ENCODE data around the gene SEC23IP. TPM values are rescaled to one million over a fixed set of nuclear protein-coding genes. Genes with fewer than 3 reads are reported as not detected.

Gene SEC23IP
- total RNA-seq, 1 experiment from 2014 or later: 132 TPM

- ChIA-PET CTCF (no interaction called here), POLR2A (no interaction called here)
- no peak for TF ChIP-seq POLR2AphosphoS5 (IDR thresholded peaks at IDR 0.05; ENCODE audit: low read depth, low read length)
- TF ChIP-seq CTCF (IDR thresholded peaks at IDR 0.05): no peak
- TF ChIP-seq REST (IDR thresholded peaks at IDR 0.05; ENCODE audit: insufficient read depth in 1 of 2, low read depth in 2 of 2, low read length in 1 of 2): no peak
- no peak for TF ChIP-seq TCF7L2 (IDR thresholded peaks at IDR 0.05; ENCODE audit: low read depth, low read length)
- no peak for TF ChIP-seq SIN3A (IDR thresholded peaks at IDR 0.05; ENCODE audit: borderline replicate concordance, insufficient read depth, low read depth, low read length)
- no peak for ATAC-seq
- intact Hi-C loops (cut with micrococcal nuclease; ENCODE audit: unreplicated experiment) (no loop called here), in situ Hi-C loops (cut with HindIII; ENCODE audit: low pct_unique_long_range_greater_than_20kb, low sequenced_read_pairs) (no loop called here)
- Histone ChIP-seq H3K4me1 (ENCODE audit: control insufficient read depth, insufficient read depth, low read length) (0 out of 2 replicates have a peak, but pooled peaks cover 4% of the 10 kb centered on the region), H3K9me3 (ENCODE audit: control insufficient read depth, insufficient read depth, low read depth, low read length) (no peaks in the 10 kb centered on the region), H3K27me3 (ENCODE audit: control insufficient read depth, insufficient read depth, low read length) (no peaks in the 10 kb centered on the region; the same call in 1 of the 2 replicates), H3K36me3 (ENCODE audit: control insufficient read depth, insufficient read depth, low read length) (no peaks in the 10 kb centered on the region), H3K27ac (ENCODE audit: low read length) (no peak overlapping the region), H3K4me3 (ENCODE audit: low read depth in 2 of 2, low read length in 2 of 2) (no peak overlapping the region)
- no peak for DNase-seq (ENCODE audit: low read depth, low spot score)
- no TSS peak for BruUV-seq (replicated peaks)
Measured at GRCh38 chr10:119981826-119982225, 89.3 kb downstream of the SEC23IP start.

GRCh38 chr10:119988333-119988732 lies 95.8 kb downstream of the SEC23IP start:
- H3K36me3 ChIP-seq (ENCODE audit: control insufficient read depth, insufficient read depth, low read length): no peaks in the 10 kb centered on the region
- H3K4me1 ChIP-seq (ENCODE audit: control insufficient read depth, insufficient read depth, low read length): no peaks in the 10 kb centered on the region
- BruUV-seq (replicated peaks): no TSS peak
- DNase-seq (ENCODE audit: low read depth, low spot score) (no peak), ATAC-seq (no peak)
- CTCF ChIA-PET: no interaction called here
- TF ChIP-seq SIN3A (IDR thresholded peaks at IDR 0.05; ENCODE audit: borderline replicate concordance, insufficient read depth, low read depth, low read length) (no peak), POLR2AphosphoS5 (IDR thresholded peaks at IDR 0.05; ENCODE audit: low read depth, low read length) (no peak), TCF7L2 (IDR thresholded peaks at IDR 0.05; ENCODE audit: low read depth, low read length) (no peak), CTCF (IDR thresholded peaks at IDR 0.05) (no peak), REST (IDR thresholded peaks at IDR 0.05; ENCODE audit: insufficient read depth in 1 of 2, low read depth in 2 of 2, low read length in 1 of 2) (no peak)
- POLR2A ChIA-PET: no interaction called here
- no peak overlapping the region for H3K27ac ChIP-seq (ENCODE audit: low read length)
- no peaks in the 10 kb centered on the region for H3K9me3 ChIP-seq (ENCODE audit: control insufficient read depth, insufficient read depth, low read depth, low read length)
- in situ Hi-C loops (cut with HindIII; ENCODE audit: low pct_unique_long_range_greater_than_20kb, low sequenced_read_pairs) (no loop called here), intact Hi-C loops (cut with micrococcal nuclease; ENCODE audit: unreplicated experiment) (no loop called here)
- H3K4me3 ChIP-seq (ENCODE audit: low read depth in 2 of 2, low read length in 2 of 2): no peak overlapping the region
- H3K27me3 ChIP-seq (ENCODE audit: control insufficient read depth, insufficient read depth, low read length): peaks cover 2% of the 10 kb centered on the region; the same call in 1 of the 2 replicates
